DOHH2 (cell line): ENCODE results near the gene KRTAP19-8.

Experiments used
- H3F3A ChIP-seq: fragments of 200-600 bp; sonication (generic), shearing (Covaris generic); 2 replicates; pipeline ENCODE4 v1.6.0; 2016; ENCODE audit warnings: antibody characterized with exemption, mild to moderate bottlenecking; ENCODE audit not compliant: control insufficient read depth, insufficient read depth
- H3K27ac ChIP-seq: fragments of 200-600 bp; sonication (generic); 2 replicates; pipeline ENCODE4 v1.5.1; 2014; ENCODE audit warnings: low read depth, mild to moderate bottlenecking, low read length, moderate library complexity
- H3K27me3 ChIP-seq: fragments of 200-600 bp; sonication (generic); 2 replicates; pipeline ENCODE4 v1.6.1; 2014; ENCODE audit warnings: mild to moderate bottlenecking, low read length, mixed read lengths; ENCODE audit not compliant: control insufficient read depth
- H3K36me3 ChIP-seq: fragments of 200-600 bp; sonication (generic); 2 replicates; pipeline ENCODE4 v1.6.1; 2014; ENCODE audit warnings: mild to moderate bottlenecking, low read length, moderate library complexity, mixed read lengths; ENCODE audit not compliant: control insufficient read depth
- H3K4me1 ChIP-seq: fragments of 200-600 bp; sonication (generic); 2 replicates; pipeline ENCODE4 v1.6.1; 2014; ENCODE audit warnings: mild to moderate bottlenecking, low read length, mixed read lengths; ENCODE audit not compliant: control insufficient read depth
- H3K4me2 ChIP-seq: fragments of 200-600 bp; sonication (generic); 2 replicates; pipeline ENCODE4 v1.6.0; 2014; ENCODE audit warnings: mild to moderate bottlenecking, low read length, moderate library complexity
- H3K4me3 ChIP-seq: fragments of 200-600 bp; sonication (generic); 2 replicates; pipeline ENCODE4 v1.5.1; 2014; ENCODE audit warnings: mild to moderate bottlenecking, low read length, mixed read lengths
- H3K79me2 ChIP-seq: fragments of 200-600 bp; sonication (generic); 2 replicates; pipeline ENCODE4 v1.6.1; 2014; ENCODE audit warnings: mild to moderate bottlenecking, low read length, mixed read lengths; ENCODE audit not compliant: control insufficient read depth
- H3K9me2 ChIP-seq: fragments of 200-600 bp; sonication (generic); replicated peaks from 2 replicates; pipeline ENCODE4 v1.6.1; 2014; ENCODE audit warnings: mild to moderate bottlenecking, low read length, mixed read lengths; ENCODE audit not compliant: control insufficient read depth
- H3K9me3 ChIP-seq: fragments of 200-600 bp; sonication (generic); 2 replicates; pipeline ENCODE4 v1.6.1; 2014; ENCODE audit warnings: antibody characterized with exemption, low read length, mixed read lengths; ENCODE audit not compliant: control insufficient read depth, insufficient read depth
- H4K20me1 ChIP-seq: fragments of 200-600 bp; sonication (generic); 2 replicates; pipeline ENCODE4 v1.6.0; 2014; ENCODE audit warnings: low read depth, mild to moderate bottlenecking, antibody characterized with exemption, low read length, moderate library complexity; ENCODE audit not compliant: control insufficient read depth, insufficient read depth
- CTCF ChIP-seq: fragments of 200-600 bp; sonication (generic); IDR thresholded peaks from one replicate; pipeline ENCODE4 v1.5.1; 2014; ENCODE audit warnings: antibody characterized with exemption, mild to moderate bottlenecking, low read depth, low read length; ENCODE audit not compliant: poor library complexity, severe bottlenecking
- EZH2phosphoT487 ChIP-seq: fragments of 200-600 bp; sonication (generic); IDR thresholded peaks from 2 replicates; pipeline ENCODE4 v1.6.1; 2017; ENCODE audit warnings: borderline replicate concordance, mild to moderate bottlenecking, antibody characterized with exemption, low read length, moderate library complexity, mixed read lengths

The KRTAP19-8 gene

GRCh38 chr21:31022306-31022705 is 16.0 kb downstream of the KRTAP19-8 start:
- H3K4me1 ChIP-seq = no peaks in the 10 kb centered on the region
- H3K4me3 ChIP-seq = no peak overlapping the region
- H3K27ac ChIP-seq = no peak overlapping the region
- H3K9me3 ChIP-seq = no peaks in the 10 kb centered on the region
- no peaks in the 10 kb centered on the region for H4K20me1 ChIP-seq
- no peaks in the 10 kb centered on the region for H3K9me2 ChIP-seq
- H3K27me3 ChIP-seq = no peaks in the 10 kb centered on the region
- no peak for TF ChIP-seq CTCF
- TF ChIP-seq EZH2phosphoT487 = no peak
- no peaks in the 10 kb centered on the region for H3K79me2 ChIP-seq
- H3K4me2 ChIP-seq = no peak overlapping the region
- H3K36me3 ChIP-seq = no peaks in the 10 kb centered on the region
- H3F3A ChIP-seq = no peaks in the 10 kb centered on the region

GRCh38 chr21:31018232-31018631 is 20.0 kb downstream of the KRTAP19-8 start:
- no peak overlapping the region for H3K4me2 ChIP-seq
- no peaks in the 10 kb centered on the region for H3K9me2 ChIP-seq
- no peaks in the 10 kb centered on the region for H3K27me3 ChIP-seq
- no peaks in the 10 kb centered on the region for H3F3A ChIP-seq
- no peaks in the 10 kb centered on the region for H3K79me2 ChIP-seq
- no peaks in the 10 kb centered on the region for H3K9me3 ChIP-seq
- no peaks in the 10 kb centered on the region for H4K20me1 ChIP-seq
- no peaks in the 10 kb centered on the region for H3K36me3 ChIP-seq
- TF ChIP-seq EZH2phosphoT487 = no peak
- no peak for TF ChIP-seq CTCF
- no peak overlapping the region for H3K27ac ChIP-seq
- no peak overlapping the region for H3K4me3 ChIP-seq
- no peaks in the 10 kb centered on the region for H3K4me1 ChIP-seq

- Histone ChIP-seq H3K4me1 (no peaks in the 10 kb centered on the region), H3K9me2 (no peaks in the 10 kb centered on the region), H3K79me2 (no peaks in the 10 kb centered on the region), H3K4me2 (no peak overlapping the region), H3K4me3 (no peak overlapping the region), H3F3A (no peaks in the 10 kb centered on the region), H3K36me3 (no peaks in the 10 kb centered on the region), H3K9me3 (no peaks in the 10 kb centered on the region), H3K27ac (no peak overlapping the region), H4K20me1 (no peaks in the 10 kb centered on the region), H3K27me3 (no peaks in the 10 kb centered on the region)
- TF ChIP-seq CTCF (no peak), EZH2phosphoT487 (no peak)
Observed at GRCh38 chr21:31014891-31015290, 23.4 kb downstream of the KRTAP19-8 start.
